HG03045 (cell line): ENCODE data around the gene PRKCZ.
"Not testable (repeated sequence)": the region's sequence is repeated elsewhere in the genome, so short reads cannot be mapped to it uniquely, and the experiment has no call there.

Source experiments
- ATAC-seq: cut with Tn5 transposase; IDR thresholded peaks from one replicate; pipeline ENCODE4 v1.9.1; 2021; ENCODE audit warnings: mild to moderate bottlenecking, moderate library complexity; ENCODE audit not compliant: unreplicated experiment

PRKCZ gene

DNA sequence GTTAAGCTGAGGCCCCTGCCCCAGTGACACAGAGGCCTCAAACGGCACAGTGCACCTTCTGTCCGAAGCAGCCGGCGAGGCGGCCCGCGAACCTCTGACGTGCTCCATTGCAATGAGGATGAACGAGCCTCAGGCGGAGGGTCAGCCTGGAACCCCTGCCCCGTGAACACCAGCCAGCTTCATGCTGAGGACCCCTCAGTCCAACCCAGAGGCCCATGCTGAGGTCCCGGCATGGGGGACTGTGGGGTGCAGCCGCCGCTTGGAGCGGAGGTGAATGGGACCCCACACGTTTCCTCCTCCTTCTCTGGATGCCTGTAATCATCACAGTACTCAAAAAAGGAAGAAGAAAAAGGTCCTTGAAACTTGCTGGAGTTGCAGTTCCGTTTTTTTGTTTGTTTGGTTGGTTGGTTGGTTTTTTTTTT lies 62.1 kb downstream of the PRKCZ start:
- no peak for ATAC-seq

DNA sequence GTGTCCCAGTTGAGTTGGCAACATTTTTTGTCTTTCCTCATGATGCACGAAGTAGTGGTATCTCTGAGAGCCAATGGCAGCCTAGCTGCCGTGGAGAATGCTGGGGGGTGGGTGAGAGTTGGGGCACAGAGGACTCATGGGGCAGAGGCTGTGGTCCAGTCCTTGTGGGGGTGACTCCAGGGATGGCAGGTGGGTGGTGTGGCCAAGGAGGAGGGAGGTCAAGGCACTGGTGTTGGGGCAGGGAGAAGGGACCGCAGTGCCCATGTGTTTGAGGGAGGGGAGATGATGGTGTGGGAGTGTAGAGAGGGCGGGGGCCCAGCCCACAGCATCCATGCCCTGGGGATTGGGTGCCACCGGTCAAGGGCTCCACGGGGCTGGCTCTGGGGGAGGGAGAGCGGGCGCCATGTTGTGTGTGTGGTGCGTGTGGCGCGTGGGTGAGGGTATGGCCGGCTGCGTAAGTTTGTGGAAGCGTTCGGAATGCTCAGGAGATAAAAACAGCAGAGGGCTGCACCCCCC lies 63.5 kb downstream of the PRKCZ start:
- ATAC-seq: no peak

DNA sequence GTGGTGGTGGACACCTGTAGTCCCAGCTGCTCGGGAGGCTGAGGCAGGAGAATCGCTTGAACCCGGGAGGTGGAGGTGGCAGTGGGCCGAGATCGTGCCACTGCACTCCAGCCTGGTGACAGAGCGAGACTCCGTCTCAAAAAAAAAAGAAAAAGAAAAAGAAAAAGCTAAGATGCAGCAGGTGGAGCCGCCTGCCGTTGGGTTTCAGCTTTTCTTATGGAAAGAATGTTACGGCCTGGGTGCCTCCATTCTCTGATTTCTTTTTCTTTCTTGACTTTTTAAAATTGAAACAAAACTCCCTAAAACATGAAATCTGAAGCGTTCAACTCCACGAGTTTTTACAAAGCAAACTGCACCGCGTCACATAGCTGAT lies 64.4 kb downstream of the PRKCZ start:
- not testable (repeated sequence) for ATAC-seq

DNA sequence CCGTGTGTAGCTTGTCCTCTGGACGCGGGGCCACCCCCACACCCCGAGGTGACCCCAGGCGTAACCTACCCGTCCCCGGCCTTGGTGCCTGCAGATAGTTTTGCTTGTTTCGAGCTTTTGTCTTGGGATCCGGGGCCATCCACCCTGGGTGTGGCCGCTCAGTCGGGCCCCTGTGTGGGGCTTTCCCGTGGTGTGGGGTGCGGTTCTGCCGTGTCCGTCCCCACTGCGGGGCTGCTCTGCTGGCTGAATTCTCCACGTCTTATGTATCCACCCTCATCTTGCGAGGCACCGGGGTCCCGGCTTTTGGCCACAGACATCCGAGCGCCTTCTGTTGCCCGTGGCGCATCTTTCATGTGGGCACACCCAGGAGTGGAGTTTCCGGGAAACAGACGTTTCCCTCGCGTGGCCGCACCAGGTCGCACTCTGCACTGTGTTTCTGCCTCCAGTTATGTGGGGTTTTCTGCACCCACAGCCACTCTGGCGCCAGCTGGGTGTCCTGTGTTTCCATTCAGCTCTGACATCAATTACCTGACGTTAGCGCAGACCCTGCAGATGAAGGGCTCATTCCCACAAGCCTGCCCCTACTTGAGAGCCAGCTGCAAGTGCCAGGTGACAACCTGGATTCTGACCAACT lies 64.9 kb downstream of the PRKCZ start:
- no peak for ATAC-seq

DNA sequence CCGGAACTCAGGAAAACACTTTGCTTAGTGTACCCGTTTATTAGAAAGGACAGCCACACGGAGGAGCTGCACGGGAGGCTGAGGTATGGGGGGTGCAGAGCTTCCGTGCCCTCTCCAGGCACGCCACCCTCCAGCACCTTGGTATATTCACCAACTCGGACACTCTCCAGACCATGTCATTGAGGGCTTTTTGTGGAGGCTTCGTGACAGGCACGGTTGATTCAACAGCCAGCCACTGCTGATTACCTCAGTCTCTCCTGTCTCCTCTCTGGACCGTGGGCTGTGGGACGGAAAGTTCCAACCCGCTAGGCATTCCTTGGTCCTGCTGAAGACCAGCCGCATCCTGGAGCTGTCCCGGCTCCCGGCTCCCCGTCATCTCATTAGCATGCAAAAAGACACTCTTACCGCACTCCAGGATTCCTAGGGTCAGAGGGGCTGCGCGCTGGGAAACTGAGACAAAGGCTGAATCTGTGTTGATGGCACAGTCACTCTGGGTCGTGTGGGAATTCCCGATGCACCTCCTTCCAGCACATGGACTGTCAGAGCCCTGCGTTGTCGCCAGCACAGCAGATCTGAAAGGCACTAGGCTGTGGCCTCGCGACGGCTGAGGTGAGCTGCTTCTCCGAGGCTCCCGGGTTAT lies 65.6 kb downstream of the PRKCZ start:
- ATAC-seq: no peak

DNA sequence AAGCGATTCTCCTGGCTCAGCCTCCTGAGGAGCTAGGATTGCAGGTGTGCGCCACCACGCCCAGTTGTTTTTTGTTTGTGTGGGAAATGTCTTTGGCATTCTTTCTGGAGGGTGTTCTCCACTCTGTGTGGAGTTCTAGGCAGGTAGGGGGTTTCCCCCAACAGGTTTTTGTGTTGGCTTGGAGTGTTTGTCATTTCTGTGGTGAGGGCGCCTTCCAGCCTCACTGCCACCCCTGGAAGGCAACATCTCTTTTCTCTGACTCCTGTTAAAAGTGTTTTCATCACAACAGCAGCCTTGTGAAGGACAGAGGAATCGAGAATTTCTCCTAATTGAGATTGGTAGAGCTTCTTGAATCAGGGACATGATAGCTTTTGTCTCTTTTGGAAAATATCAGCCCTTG lies 69.7 kb downstream of the PRKCZ start:
- ATAC-seq: no peak

DNA sequence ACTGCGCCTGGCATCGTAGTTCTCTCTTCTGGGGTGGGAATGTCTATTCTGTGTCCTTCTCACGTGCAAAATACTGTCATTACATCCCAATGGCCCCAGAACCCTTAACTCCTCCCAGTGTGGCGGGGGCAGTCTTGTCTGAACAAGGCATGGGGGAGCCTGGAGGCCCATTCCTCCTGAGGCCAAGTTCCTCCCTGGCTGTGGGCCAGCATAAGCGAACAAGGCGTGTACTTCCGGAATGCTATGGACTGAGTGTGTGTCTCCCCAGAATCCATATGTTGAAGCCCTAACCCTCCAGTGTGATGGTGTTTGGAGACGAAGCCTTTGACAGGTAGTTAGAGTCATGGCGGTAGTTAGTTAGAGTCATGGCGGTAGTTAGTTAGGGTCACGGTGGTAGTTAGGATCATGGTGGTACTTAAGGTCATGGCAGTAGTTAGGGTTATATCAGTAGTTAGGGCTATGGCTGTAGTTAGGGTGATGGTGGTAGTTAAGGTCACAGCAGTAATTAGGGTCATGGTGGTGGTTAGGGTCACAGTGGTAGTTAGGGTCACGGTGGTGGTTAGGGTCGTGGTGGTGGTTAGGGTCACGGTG lies 71.0 kb downstream of the PRKCZ start:
- no peak for ATAC-seq

DNA sequence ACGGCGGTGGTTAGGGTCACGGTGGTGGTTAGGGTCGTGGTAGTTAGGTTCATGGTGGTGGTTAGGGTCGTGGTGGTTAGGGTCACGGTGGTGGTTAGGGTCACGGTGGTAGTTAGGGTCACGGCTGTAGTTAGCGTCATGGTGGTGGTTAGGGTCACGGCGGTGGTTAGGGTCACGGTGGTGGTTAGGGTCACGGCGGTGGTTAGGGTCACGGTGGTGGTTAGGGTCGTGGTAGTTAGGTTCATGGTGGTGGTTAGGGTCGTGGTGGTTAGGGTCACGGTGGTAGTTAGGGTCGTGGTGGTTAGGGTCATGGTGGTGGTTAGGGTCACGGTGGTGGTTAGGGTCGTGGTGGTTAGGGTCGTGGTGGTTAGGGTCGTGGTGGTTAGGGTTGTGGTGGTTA lies 71.6 kb downstream of the PRKCZ start:
- ATAC-seq: not testable (repeated sequence)

DNA sequence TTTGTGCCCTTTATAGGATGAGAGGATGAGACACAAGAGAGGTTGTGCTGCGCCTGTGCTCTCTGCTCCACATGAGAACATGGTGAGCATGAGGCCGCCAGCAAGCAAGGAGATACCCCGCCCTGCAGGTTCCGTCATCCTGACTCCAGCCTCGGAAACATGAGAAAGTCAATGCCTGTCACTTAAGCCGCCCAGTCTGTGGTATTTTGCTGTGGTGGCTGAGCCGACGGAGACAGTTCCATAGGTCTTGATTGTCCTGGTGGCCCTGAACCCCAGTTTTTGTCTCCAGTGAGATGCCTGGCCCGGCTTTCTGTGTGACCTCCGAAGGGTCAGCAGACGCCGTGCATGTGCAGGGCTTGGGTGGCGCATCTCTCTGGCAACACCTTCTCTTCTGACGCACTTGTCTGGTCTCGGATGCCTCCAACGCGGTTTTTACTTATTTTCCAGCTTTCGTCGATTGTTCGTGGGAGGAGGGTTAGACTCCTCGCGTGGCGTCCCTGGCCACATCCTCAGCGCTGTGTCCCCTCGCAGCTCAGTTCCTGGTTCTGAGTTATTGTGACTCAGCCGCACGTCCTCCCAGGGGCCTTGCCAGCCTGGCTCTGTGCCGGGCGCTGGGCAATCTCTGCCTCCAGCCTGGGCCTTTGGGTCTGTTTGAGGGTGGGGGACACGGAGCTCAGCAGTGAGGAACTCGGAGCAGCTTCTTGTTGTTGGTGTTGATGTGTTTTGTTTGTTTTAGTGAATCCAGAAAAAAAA lies 74.4 kb downstream of the PRKCZ start:
- ATAC-seq: no peak

DNA sequence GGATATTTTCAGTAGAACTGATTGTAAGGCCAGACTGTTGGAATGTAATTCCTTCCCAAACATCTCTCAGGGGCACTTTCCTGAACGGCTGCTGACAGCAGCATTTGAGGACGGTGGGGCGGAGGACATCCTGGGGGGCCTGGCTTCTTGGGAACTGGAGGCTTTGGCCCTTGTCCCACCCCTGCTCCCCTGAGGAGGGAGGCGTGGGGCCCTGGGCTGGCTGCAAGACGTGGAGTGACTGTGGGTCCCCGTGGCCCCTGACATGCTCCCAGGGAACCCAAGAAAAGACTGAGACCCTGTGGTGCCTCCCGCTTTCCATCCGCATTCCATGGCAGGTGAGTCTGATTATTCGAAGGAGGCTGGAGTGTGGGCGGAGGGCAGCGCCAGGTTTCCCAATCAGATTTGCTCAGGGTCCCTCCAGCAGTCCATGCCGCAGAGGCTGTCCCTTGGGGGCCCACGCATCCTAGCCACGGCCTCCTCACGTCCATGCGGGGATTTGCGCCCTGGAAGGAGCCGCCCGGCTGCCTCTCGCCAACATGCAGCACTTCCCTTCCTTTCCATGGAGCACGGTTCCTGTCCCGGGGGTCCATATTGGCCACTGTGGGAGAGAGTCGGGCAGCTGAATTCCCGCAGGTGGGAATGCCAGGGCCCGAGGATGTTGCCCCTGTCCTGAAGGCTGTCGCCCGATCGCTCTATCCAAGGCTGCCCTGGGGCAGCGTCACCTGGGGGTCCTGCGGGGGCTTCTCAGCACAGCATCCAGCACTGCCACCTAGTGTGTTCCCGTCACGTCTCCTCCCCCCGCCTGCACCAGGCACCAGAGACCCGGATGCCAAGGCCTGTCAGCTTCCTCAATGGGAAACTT lies 75.4 kb downstream of the PRKCZ start:
- ATAC-seq: no peak

DNA sequence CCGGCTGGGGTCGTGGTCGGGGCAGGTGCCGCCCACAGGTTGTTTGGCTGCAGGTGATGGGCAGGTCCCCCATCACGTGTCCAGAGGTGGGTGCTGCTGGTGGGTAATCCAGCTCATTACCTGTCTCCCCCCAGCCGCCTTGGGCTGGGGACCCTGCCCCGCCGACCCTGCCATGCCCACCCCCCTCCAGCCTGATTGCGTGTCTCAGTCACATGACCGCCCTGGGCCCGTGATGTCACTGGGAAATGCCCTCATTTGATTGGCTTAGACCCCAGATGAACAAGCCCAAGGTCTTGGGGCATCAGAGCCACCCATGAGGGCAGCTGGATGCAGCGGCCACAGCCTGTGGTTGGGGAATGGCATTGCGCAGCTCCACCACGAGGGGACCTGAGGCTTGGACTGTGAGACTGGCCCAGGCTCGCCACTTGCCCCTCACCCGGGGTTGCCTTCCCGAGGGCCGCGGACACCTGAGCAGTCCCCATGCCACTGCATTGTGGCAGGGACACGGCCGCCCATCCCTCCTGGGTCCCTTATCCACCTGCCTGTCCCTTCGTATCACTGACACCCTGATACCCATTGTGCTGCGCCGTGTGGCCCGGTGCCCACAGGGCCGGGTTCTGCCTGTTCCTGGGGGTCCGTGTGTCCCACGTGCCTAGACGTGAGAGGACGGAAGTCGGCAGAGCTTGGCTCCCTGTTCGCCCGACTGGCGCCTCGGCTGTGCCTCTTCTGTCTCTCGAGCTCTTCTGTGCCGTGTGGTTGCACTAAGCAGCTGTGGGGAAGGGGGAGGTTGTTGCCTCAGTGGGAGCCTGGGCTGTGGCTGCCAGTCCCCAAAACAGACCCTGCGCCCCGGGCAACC lies 76.3 kb downstream of the PRKCZ start:
- ATAC-seq: no peak

DNA sequence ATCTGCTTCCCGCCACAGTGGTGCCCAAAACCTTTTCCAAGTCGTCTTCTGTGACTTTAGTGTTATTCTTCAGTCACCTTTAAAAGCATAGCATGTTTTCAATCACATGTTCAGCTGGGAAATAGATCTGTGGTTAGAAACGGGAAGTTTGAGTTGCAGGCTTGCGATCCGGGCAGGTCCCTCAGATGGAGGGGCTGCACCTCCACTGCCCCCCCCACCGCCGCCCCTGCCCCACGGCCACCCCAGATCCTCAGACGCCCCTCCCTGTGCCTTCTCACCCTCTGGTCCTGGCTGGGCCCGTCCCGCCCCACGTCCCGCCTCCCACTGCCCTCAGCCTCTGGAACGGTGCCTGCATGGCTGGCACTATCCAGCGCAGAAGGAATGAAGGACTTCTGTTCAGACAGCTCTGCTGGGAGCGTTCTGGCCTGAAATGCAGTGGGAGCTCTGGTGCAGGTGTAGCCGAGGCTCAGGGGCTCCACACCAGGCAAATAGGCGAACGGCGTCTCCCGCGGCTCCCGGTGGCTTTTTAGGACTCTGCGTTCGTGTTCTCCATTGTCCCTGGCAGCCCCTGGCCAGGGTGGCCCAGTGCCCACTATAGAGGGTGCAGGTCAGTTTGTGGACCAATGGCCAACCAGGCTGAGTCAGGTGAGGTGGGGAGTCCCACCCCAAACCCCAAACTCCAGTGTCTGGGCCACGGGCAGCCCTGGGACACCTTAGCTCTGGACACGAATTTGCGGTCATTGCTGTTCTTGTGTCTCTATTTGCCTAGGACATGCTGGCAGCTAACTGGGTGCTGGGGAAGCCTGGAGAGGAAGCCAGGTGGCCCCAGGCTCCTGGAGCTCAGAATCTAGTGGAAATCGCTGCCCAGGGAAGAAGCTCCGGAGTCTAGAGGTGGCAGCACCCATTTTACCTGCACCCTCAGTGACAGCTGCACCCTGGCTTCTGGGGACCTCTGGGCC lies 77.3 kb downstream of the PRKCZ start:
- ATAC-seq: no peak

DNA sequence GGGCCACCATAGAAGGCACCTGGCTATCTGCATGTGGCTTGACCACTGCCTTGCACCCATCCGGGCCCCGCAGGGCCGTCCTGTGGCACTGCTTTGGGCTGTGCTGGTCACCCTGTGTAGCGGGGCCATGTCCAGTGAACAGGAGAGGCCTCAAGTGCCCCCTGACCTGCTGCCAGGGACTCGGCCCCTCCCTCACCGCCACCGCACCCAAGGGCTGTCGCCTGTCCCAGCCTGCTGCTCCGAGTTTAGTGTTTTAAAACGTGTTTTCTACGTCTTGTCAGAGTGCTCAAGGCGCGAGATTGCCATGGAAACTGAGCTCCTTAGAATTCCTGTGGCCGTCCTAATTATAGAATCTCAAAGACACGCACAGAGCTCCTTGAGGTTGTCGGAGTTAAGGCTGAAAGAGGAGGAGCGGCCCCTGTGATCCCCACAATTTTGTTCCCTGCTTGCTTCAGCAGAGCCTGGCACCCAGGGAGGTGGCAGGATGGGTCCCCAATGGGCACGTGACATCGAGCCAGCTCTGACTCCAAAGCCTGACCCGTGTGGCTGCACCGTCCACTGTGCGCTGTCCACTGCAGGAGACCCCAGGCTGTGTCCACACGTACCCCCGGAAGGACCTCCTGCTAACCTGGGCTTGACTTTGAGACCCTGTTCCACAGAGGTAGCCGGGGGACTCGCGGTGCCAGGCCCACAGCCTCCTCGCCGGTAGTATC lies 78.1 kb downstream of the PRKCZ start:
- no peak for ATAC-seq

DNA sequence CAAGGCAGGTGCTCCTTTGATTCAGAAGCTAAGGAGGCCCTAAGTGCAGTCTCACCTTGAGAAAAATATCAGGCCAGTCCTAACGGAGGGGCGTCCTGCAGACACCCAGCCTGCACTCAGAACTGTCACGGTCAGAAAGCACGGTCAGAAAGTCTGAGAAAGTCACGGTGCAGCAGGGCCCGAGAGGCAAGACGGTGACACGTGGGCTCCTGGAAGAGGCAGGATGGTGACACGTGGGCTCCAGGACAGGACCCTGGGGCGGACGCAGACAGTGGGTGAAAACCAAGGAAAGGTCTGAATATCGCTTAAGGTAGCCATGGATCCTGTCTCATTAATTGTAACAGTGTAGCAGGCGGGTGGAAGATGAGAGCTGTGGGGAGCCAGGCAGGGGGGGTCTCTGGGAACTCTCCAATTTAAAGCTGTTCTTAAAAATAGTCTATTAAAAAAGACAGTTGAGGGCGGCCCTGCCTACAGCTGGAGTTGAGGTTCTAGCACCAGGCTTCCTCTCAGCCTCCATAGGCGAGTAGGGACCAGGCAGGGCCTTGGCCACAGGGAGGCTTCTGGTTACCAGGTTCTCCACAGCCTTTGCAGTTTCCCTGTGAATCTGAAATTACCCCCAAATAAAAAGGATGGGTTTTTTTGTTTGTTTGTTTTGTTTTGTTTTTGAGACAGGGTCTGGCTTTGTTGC lies 79.2 kb downstream of the PRKCZ start:
- no peak for ATAC-seq

DNA sequence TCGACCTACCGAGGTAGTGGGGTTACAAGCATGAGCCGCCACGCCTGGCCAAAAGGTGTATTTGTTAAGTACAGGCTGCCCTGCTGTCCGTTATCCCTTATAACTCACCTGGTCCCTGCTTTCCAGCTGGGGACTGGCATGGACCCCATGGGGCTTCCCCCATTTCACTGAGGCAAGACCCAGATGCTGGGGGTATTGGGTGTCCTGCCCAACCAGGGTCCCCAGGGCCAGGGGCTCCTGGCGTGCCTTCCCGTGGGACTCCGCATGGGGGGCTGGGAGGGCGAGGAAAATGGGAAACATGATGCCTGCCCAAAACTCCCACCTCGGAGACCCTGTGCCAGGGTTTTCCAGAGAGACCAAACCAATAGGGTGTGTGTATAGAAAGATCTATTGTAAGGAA lies 79.9 kb downstream of the PRKCZ start:
- ATAC-seq: no peak

DNA sequence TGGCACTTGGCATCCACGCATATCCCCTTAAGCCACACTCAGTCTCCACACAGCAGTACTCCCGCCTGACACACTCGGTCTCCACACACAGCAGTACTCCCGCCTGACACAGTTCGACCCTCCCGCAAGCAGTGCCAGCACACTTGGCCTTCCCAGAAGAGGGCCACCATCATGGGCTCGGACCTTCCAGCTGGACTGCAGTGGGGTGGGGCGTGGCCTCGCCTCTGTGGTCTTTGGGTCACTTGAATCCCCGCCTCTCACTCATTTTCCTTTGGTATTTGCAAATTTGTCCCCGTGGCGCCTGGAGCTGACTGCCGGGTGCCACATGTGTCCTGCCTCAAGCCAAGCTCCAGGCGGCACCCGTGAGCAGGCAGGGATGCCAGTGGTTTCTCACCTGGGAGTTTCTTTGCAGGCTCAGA lies 80.7 kb downstream of the PRKCZ start:
- no peak for ATAC-seq

DNA sequence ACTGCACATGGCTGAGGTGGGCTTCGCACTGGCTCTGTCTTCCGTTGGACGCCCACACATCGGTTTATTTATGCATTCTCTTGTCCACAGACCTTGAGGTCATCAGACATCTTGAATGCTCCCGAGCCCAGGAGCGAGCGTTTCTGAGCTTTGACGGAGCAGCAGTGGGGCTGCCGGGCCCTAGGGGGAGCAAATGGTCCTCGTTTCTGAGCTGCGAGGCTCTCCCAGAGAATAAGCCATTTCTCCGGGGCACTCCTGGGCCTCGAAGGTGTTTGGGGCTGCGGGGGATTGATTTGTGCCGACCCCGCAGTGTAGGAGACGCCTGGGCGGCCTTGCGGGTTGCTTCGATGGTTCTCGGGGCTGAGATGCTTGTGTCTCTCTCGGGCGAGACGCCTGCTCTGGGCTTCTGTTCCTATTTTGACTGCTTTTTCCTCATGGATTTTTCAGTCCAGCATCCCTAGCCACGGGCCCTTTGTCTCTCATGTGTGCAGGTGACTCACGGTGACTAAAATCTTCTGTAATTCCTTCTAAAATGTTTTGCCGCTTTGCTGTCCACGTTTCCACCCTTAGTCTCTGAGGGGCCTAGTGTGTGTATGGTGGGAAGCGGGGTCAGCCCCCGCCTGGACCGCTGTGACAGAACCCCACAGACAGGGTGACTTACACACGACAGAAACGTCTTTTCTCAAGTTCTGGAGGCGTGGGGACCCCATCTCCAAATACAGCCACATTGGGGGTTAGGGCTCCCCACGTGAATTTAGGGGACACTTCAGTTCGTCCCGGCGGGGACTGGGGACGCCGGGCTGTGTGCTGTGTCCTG lies 82.2 kb downstream of the PRKCZ start:
- ATAC-seq: no peak
